SK-N-SH (cell line): Measurements from ENCODE around the gene GRK5.

Experiments used
- CTCF ChIP-seq: fragments of 200-600 bp; sonication (generic); IDR thresholded peaks from 2 replicates; pipeline ENCODE4 v1.6.1; 2017; ENCODE audit warnings: antibody characterized with exemption, mild to moderate bottlenecking, moderate library complexity
- RXRA ChIP-seq: IDR thresholded peaks from 2 replicates; pipeline ENCODE4 v1.4.0; 2012; ENCODE audit warnings: low read depth, mild to moderate bottlenecking, borderline replicate concordance
- SIN3A ChIP-seq: IDR thresholded peaks from 2 replicates; pipeline ENCODE4 v1.6.1; 2012; ENCODE audit warnings: low read depth, mild to moderate bottlenecking, low read length, moderate library complexity, borderline replicate concordance

- TF ChIP-seq CTCF (no peak), RXRA (no peak), SIN3A (no peak)
These were observed 223.8 kb downstream of the GRK5 start for GRCh38 chr10:119431034-119431772.
